ENCODE data around the gene FAR2.

FAR2 gene

DNA sequence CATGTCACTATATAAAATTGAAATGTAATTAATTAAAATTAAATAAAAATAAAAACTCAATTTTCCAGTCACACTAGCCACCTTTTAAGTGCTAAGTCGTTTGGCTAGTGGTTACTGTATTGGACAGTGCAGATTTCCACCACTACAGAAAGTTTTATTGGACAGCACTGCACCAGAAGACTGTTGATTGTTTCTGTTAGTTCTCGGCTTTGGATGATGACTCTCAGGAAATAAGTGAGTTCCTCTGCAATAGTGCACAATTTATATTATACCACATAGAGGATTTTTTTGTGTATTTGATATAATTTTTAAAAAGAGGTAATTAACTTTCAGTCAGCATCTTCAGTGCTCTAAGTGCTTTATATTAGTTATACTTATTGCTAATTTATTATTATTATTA, 52.7 kb downstream of the FAR2 start:
- H3K79me2 ChIP-seq (ENCODE audit: insufficient read depth, low read length) = no peaks in the 10 kb centered on the region
- no peaks in the 10 kb centered on the region for H4K20me1 ChIP-seq (ENCODE audit: insufficient read depth, low read length)
- no peaks in the 10 kb centered on the region for H3K4me1 ChIP-seq (ENCODE audit: insufficient read depth, low read length, severe bottlenecking)
- no peaks in the 10 kb centered on the region for H3F3A ChIP-seq (ENCODE audit: insufficient read depth, low read length)
- H3K9me2 ChIP-seq (ENCODE audit: low read depth, low read length) = no peaks in the 10 kb centered on the region
- H3K27ac ChIP-seq (ENCODE audit: low read depth, low read length, poor library complexity, severe bottlenecking) = no peak overlapping the region
- no peak overlapping the region for H3K4me3 ChIP-seq (ENCODE audit: low read depth, low read length, poor library complexity, severe bottlenecking)
- 0 out of 2 replicates have a peak, but pooled peaks cover 3% of the 10 kb centered on the region for H3K9me3 ChIP-seq (ENCODE audit: low read length)
- no peaks in the 10 kb centered on the region for H3K27me3 ChIP-seq (ENCODE audit: insufficient read depth, low read length)
- TF ChIP-seq EZH2 (IDR thresholded peaks at IDR 0.05; ENCODE audit: borderline replicate concordance, low read length) = no peak
- TF ChIP-seq, protein P1, sequence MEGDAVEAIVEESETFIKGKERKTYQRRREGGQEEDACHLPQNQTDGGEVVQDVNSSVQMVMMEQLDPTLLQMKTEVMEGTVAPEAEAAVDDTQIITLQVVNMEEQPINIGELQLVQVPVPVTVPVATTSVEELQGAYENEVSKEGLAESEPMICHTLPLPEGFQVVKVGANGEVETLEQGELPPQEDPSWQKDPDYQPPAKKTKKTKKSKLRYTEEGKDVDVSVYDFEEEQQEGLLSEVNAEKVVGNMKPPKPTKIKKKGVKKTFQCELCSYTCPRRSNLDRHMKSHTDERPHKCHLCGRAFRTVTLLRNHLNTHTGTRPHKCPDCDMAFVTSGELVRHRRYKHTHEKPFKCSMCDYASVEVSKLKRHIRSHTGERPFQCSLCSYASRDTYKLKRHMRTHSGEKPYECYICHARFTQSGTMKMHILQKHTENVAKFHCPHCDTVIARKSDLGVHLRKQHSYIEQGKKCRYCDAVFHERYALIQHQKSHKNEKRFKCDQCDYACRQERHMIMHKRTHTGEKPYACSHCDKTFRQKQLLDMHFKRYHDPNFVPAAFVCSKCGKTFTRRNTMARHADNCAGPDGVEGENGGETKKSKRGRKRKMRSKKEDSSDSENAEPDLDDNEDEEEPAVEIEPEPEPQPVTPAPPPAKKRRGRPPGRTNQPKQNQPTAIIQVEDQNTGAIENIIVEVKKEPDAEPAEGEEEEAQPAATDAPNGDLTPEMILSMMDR (IDR thresholded peaks at IDR 0.05; ENCODE audit: low read length) = no peak
- H2AFZ ChIP-seq (ENCODE audit: low read length) = no peak overlapping the region
- no peaks in the 10 kb centered on the region for H3K36me3 ChIP-seq (ENCODE audit: insufficient read depth, low read length)
- H3K9ac ChIP-seq (ENCODE audit: low read length) = no peak overlapping the region
- H3K4me2 ChIP-seq (ENCODE audit: low read length) = no peak overlapping the region

GRCh38 chr12:29204521-29204920, 55.4 kb downstream of the FAR2 start:
- no peak overlapping the region for H3K27ac ChIP-seq (ENCODE audit: low read depth, low read length, poor library complexity, severe bottlenecking)
- 0 out of 2 replicates have a peak, but pooled peaks cover 3% of the 10 kb centered on the region for H3K9me3 ChIP-seq (ENCODE audit: low read length)
- H3K79me2 ChIP-seq (ENCODE audit: insufficient read depth, low read length) = no peaks in the 10 kb centered on the region
- H3K4me1 ChIP-seq (ENCODE audit: insufficient read depth, low read length, severe bottlenecking) = no peaks in the 10 kb centered on the region
- H3F3A ChIP-seq (ENCODE audit: insufficient read depth, low read length) = no peaks in the 10 kb centered on the region
- H3K36me3 ChIP-seq (ENCODE audit: insufficient read depth, low read length) = no peaks in the 10 kb centered on the region
- H3K4me3 ChIP-seq (ENCODE audit: low read depth, low read length, poor library complexity, severe bottlenecking) = no peak overlapping the region
- H3K9me2 ChIP-seq (ENCODE audit: low read depth, low read length) = no peaks in the 10 kb centered on the region
- no peaks in the 10 kb centered on the region for H4K20me1 ChIP-seq (ENCODE audit: insufficient read depth, low read length)
- no peak overlapping the region for H3K4me2 ChIP-seq (ENCODE audit: low read length)
- no peaks in the 10 kb centered on the region for H3K27me3 ChIP-seq (ENCODE audit: insufficient read depth, low read length)
- no peak for TF ChIP-seq EZH2 (IDR thresholded peaks at IDR 0.05; ENCODE audit: borderline replicate concordance, low read length)
- TF ChIP-seq, protein P1 (IDR thresholded peaks at IDR 0.05; ENCODE audit: low read length) = no peak
- H2AFZ ChIP-seq (ENCODE audit: low read length) = no peak overlapping the region
- no peak overlapping the region for H3K9ac ChIP-seq (ENCODE audit: low read length)

DNA sequence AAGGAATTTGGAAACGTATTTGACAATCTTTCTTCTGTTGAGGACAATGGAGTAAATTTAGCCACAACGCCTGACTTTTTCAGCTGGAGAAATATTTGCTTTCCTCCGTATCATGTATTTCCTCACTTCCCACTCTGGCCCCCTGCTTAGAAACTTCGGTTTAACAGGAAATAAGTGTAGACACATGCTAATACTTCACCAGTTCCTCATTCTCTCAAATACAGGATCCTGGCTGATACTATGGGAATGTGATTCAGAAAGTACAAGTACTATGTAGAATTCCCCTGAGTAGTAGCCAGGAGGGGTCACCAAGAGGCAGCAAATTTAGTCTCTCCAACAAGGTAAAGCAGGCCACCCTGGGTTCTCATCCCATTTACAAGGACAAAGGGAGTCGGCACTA, 58.0 kb downstream of the FAR2 start:
- H3K27me3 ChIP-seq (ENCODE audit: insufficient read depth, low read length) = no peaks in the 10 kb centered on the region
- H3K4me3 ChIP-seq (ENCODE audit: low read depth, low read length, poor library complexity, severe bottlenecking) = no peak overlapping the region
- no peak overlapping the region for H3K27ac ChIP-seq (ENCODE audit: low read depth, low read length, poor library complexity, severe bottlenecking)
- no peaks in the 10 kb centered on the region for H3K9me2 ChIP-seq (ENCODE audit: low read depth, low read length)
- H3K79me2 ChIP-seq (ENCODE audit: insufficient read depth, low read length) = no peaks in the 10 kb centered on the region
- H3K36me3 ChIP-seq (ENCODE audit: insufficient read depth, low read length) = no peaks in the 10 kb centered on the region
- H3K4me1 ChIP-seq (ENCODE audit: insufficient read depth, low read length, severe bottlenecking) = no peaks in the 10 kb centered on the region
- no peak for TF ChIP-seq EZH2 (IDR thresholded peaks at IDR 0.05; ENCODE audit: borderline replicate concordance, low read length)
- TF ChIP-seq, protein P1 (IDR thresholded peaks at IDR 0.05; ENCODE audit: low read length) = no peak
- H3K9ac ChIP-seq (ENCODE audit: low read length) = no peak overlapping the region
- H3F3A ChIP-seq (ENCODE audit: insufficient read depth, low read length) = no peaks in the 10 kb centered on the region
- 0 out of 2 replicates have a peak, but pooled peaks cover 3% of the 10 kb centered on the region for H3K9me3 ChIP-seq (ENCODE audit: low read length)
- no peaks in the 10 kb centered on the region for H4K20me1 ChIP-seq (ENCODE audit: insufficient read depth, low read length)
- H2AFZ ChIP-seq (ENCODE audit: low read length) = no peak overlapping the region
- no peak overlapping the region for H3K4me2 ChIP-seq (ENCODE audit: low read length)
